Dermis blood vessel endothelial cell (primary cell): ENCODE measurements around the gene STAP1. TPM values are rescaled to one million over a fixed set of nuclear protein-coding genes. Genes with fewer than 3 reads are reported as not detected.
A peak's percentile ranks its signal among the peaks of the same experiment; 100 is the strongest.
"Not testable (repeated sequence)": the region's sequence is repeated elsewhere in the genome, so short reads cannot be mapped to it uniquely, and the experiment has no call there.

Experiments
- DNase-seq: peaks from one replicate; pipeline ENCODE4 v3.0.0; 2010
- total RNA-seq: library from RNA; depleted of rRNA; stranded (reverse); fragments of >200 nt; gene quantifications from 2 replicates; pipeline ENCODE4 v1.2.3, GENCODE V29; 2014

STAP1 gene
- total RNA-seq, 1 donor from 2014 or later, result not detected

GRCh38 chr4:67632492-67632891 lies 74.0 kb downstream of the STAP1 start:
- DNase-seq, result no peak

GRCh38 chr4:67634741-67635140 lies 76.2 kb downstream of the STAP1 start:
- no peak for DNase-seq

DNA sequence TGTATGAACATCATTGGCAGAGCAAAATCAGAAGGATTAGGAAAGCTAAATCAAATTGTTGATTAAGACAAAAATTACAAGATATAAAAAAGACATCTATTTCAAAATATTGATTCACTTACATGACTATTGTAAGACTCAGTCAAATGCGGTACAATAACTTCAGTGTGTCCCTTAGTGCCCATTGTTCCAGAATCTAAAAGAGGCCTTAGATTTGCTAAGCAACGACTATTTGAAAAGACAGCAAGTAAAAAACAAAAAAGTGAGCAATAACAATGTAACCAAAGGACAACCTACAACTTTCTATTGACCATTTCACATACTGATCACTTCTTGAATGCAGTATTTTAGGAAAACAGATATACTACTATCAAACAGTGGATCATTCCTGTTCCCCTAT lies 76.8 kb downstream of the STAP1 start:
- no peak for DNase-seq

GRCh38 chr4:67636978-67637377 lies 78.5 kb downstream of the STAP1 start:
- not testable (repeated sequence) for DNase-seq

DNA sequence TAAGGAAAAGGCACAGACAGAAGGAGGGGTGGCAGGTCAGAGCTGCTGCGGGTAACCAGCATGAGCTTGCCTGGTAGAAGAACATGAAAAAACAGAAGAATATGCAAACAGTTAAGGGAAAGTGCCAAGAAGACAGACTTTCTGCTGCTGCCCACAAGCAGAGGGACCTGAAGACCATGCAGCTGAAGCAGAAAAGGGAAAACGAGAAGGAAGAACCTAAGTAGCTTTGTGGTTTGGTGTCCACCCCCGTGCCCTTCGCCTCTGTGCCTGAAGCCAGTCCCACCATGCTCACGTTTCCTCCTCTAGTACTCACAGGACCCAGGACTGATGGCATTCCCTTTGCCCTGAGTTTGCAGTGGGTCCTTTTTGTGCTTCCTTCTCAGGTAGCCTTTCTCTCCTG lies 79.6 kb downstream of the STAP1 start:
- no peak for DNase-seq

DNA sequence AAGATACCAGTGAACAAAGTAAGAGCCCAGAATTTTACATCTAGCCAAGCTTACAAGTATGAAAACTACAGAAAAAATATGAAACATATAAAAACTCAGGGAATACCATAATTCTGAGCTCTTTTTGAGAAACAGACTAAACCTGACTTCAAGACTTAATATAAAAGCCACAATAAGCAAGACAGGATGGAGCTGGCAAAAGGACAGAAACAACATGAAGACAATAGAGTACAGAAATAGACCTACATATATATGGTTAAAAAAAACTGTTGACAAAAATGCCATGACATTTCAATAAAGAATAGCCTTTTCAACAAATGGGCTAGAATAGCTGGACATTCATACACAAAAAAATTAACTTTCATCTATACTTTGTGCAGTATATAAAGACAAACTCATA lies 93.0 kb downstream of the STAP1 start:
- DNase-seq, result peak; percentile 71

Other genes starting within 250 kb of the STAP1 start
- 18.2 and 19.7 TPM in 2 replicates for gene CENPC, start 13.2 kb upstream of the STAP1 start, total RNA-seq
- 224 and 262 TPM in 2 replicates for gene UBA6, start 142.4 kb downstream of the STAP1 start, total RNA-seq
- gene GNRHR, start 195.7 kb downstream of the STAP1 start, total RNA-seq, result not detected in 2 replicates